ENCODE data around the gene UBALD2.

The UBALD2 gene

GRCh38 chr17:76272541-76273444, 7.6 kb downstream of the UBALD2 start:
- Mint-ChIP-seq H3K9me3 (no peaks in the 10 kb centered on the region), H3K27ac (peak overlapping the region; percentile 95 to 96), H3K36me3 (ENCODE audit: insufficient read depth) (peaks cover 71% of the 10 kb centered on the region), H3K4me3 (peak overlapping the region; percentile 75 to 82), H3K4me1 (ENCODE audit: low read depth in 2 of 2) (peaks cover 37 to 48% of the 10 kb centered on the region in 2 donors), H3K27me3 (no peaks in the 10 kb centered on the region)
- ATAC-seq (replicated peaks) (peak; percentile 9), DNase-seq (no peak)

GRCh38 chr17:76273445-76274111, 8.4 kb downstream of the UBALD2 start:
- DNase-seq (no peak), ATAC-seq (replicated peaks) (no peak)
- Mint-ChIP-seq H3K27me3 (no peaks in the 10 kb centered on the region), H3K27ac (peak overlapping the region; percentile 95 to 96), H3K4me1 (ENCODE audit: low read depth in 2 of 2) (peaks cover 30 to 40% of the 10 kb centered on the region in 2 donors), H3K4me3 (peak overlapping the region; percentile 10 to 75), H3K36me3 (ENCODE audit: insufficient read depth) (peaks cover 63% of the 10 kb centered on the region), H3K9me3 (no peaks in the 10 kb centered on the region)

- peaks cover 24 to 33% of the 10 kb centered on the region in 2 donors for H3K4me1 Mint-ChIP-seq (ENCODE audit: low read depth in 2 of 2)
- ATAC-seq (replicated peaks) = no peak
- DNase-seq = no peak
- H3K4me3 Mint-ChIP-seq = peak overlapping the region; percentile 10 to 75
- H3K36me3 Mint-ChIP-seq (ENCODE audit: insufficient read depth) = peaks cover 56% of the 10 kb centered on the region
- peak overlapping the region in 1 of 2 donors; percentile 95 for H3K27ac Mint-ChIP-seq
- no peaks in the 10 kb centered on the region for H3K9me3 Mint-ChIP-seq
- no peaks in the 10 kb centered on the region for H3K27me3 Mint-ChIP-seq
Measured at GRCh38 chr17:76274112-76274956, 9.2 kb downstream of the UBALD2 start.

- H3K27ac Mint-ChIP-seq = no peak overlapping the region
- DNase-seq (no peak), ATAC-seq (replicated peaks) (no peak)
- no peaks in the 10 kb centered on the region for H3K27me3 Mint-ChIP-seq
- H3K4me1 Mint-ChIP-seq (ENCODE audit: low read depth in 2 of 2) = peaks cover 16 to 26% of the 10 kb centered on the region in 2 donors
- peaks cover 48% of the 10 kb centered on the region for H3K36me3 Mint-ChIP-seq (ENCODE audit: insufficient read depth)
- no peaks in the 10 kb centered on the region for H3K9me3 Mint-ChIP-seq
- H3K4me3 Mint-ChIP-seq = no peak overlapping the region
Measured at GRCh38 chr17:76275382-76276068, 10.4 kb downstream of the UBALD2 start.

GRCh38 chr17:76276069-76276431, 10.9 kb downstream of the UBALD2 start:
- no peak for DNase-seq

GRCh38 chr17:76276461-76277299, 11.5 kb downstream of the UBALD2 start:
- ATAC-seq (replicated peaks) (no peak), DNase-seq (no peak)
- Mint-ChIP-seq H3K36me3 (ENCODE audit: insufficient read depth) (peaks cover 36% of the 10 kb centered on the region), H3K27me3 (no peaks in the 10 kb centered on the region), H3K27ac (peak overlapping the region; percentile 55 to 69), H3K4me1 (ENCODE audit: low read depth in 2 of 2) (peaks cover 5 to 22% of the 10 kb centered on the region in 2 donors), H3K9me3 (no peaks in the 10 kb centered on the region), H3K4me3 (no peak overlapping the region)

More at GRCh38 chr17:76276069-76276431, 10.9 kb downstream of the UBALD2 start:
- Mint-ChIP-seq H3K4me1 (ENCODE audit: low read depth in 2 of 2) (peaks cover 11 to 24% of the 10 kb centered on the region in 2 donors), H3K4me3 (no peak overlapping the region), H3K27ac (no peak overlapping the region), H3K9me3 (no peaks in the 10 kb centered on the region), H3K27me3 (no peaks in the 10 kb centered on the region), H3K36me3 (ENCODE audit: insufficient read depth) (peaks cover 43% of the 10 kb centered on the region)
- no peak for ATAC-seq (replicated peaks)

GRCh38 chr17:76277300-76278267, 12.4 kb downstream of the UBALD2 start:
- Mint-ChIP-seq H3K36me3 (ENCODE audit: insufficient read depth) (peaks cover 27% of the 10 kb centered on the region), H3K27me3 (no peaks in the 10 kb centered on the region), H3K27ac (peak overlapping the region in 1 of 2 donors; percentile 69), H3K4me1 (ENCODE audit: low read depth in 2 of 2) (peaks cover 0 to 16% of the 10 kb centered on the region in 2 donors), H3K9me3 (no peaks in the 10 kb centered on the region), H3K4me3 (no peak overlapping the region)
- DNase-seq (no peak), ATAC-seq (replicated peaks) (no peak)

- Mint-ChIP-seq H3K36me3 (ENCODE audit: insufficient read depth) (peaks cover 19% of the 10 kb centered on the region), H3K4me3 (no peak overlapping the region), H3K27me3 (no peaks in the 10 kb centered on the region), H3K27ac (peak overlapping the region in 1 of 2 donors; percentile 0), H3K9me3 (no peaks in the 10 kb centered on the region), H3K4me1 (ENCODE audit: low read depth in 2 of 2) (peaks cover 0 to 8% of the 10 kb centered on the region in 2 donors)
- no peak for DNase-seq
- ATAC-seq (replicated peaks) = no peak
Measured at GRCh38 chr17:76278268-76278908, 13.2 kb downstream of the UBALD2 start.

- no peak overlapping the region for H3K27ac Mint-ChIP-seq
- no peaks in the 10 kb centered on the region for H3K27me3 Mint-ChIP-seq
- H3K36me3 Mint-ChIP-seq (ENCODE audit: insufficient read depth) = peaks cover 16% of the 10 kb centered on the region
Measured at GRCh38 chr17:76278952-76279741, 14.0 kb downstream of the UBALD2 start.

GRCh38 chr17:76279742-76280287, 14.7 kb downstream of the UBALD2 start:
- Mint-ChIP-seq H3K4me1 (ENCODE audit: low read depth in 2 of 2) (peaks cover 0 to 3% of the 10 kb centered on the region in 2 donors), H3K27me3 (no peaks in the 10 kb centered on the region), H3K4me3 (no peak overlapping the region), H3K36me3 (ENCODE audit: insufficient read depth) (peaks cover 16% of the 10 kb centered on the region), H3K9me3 (no peaks in the 10 kb centered on the region), H3K27ac (no peak overlapping the region)
- DNase-seq = no peak
- no peak for ATAC-seq (replicated peaks)

More at GRCh38 chr17:76278952-76279741, 14.0 kb downstream of the UBALD2 start:
- Mint-ChIP-seq H3K4me3 (no peak overlapping the region), H3K9me3 (no peaks in the 10 kb centered on the region), H3K4me1 (ENCODE audit: low read depth in 2 of 2) (peaks cover 0 to 5% of the 10 kb centered on the region in 2 donors)
- ATAC-seq (replicated peaks) (peak; percentile 93), DNase-seq (peak; percentile 83 to 85 (median 84))
